Measurements from ENCODE around the gene COMP.

The COMP gene

GRCh38 chr19:18792661-18793060 lies 1.6 kb upstream of the COMP start:
- WGBS, 2 experiments (ENCODE audit: insufficient coverage in 2 of 2) = 65 to 80% methylated on average over 2 to 3 of the region's 3 CpGs
- H3K27ac ChIP-seq (ENCODE audit: low read depth, low read length, severe bottlenecking) = no peak overlapping the region
- H3K36me3 ChIP-seq (ENCODE audit: control insufficient read depth, insufficient read depth, low read length) = no peaks in the 10 kb centered on the region
- peaks cover 5% of the 10 kb centered on the region for H3K4me1 ChIP-seq (ENCODE audit: control insufficient read depth, insufficient read depth, low read length, poor library complexity, severe bottlenecking)
- no peaks in the 10 kb centered on the region for H3K9me3 ChIP-seq (ENCODE audit: control insufficient read depth, low read length)
- no peak overlapping the region for H3K4me3 ChIP-seq (ENCODE audit: extremely low read depth, insufficient read depth, low read length, poor library complexity, severe bottlenecking)

- Histone ChIP-seq H3K4me1 (ENCODE audit: control insufficient read depth, insufficient read depth, low read length, poor library complexity, severe bottlenecking) (peaks cover 5% of the 10 kb centered on the region), H3K27ac (ENCODE audit: low read depth, low read length, severe bottlenecking) (no peak overlapping the region), H3K36me3 (ENCODE audit: control insufficient read depth, insufficient read depth, low read length) (no peaks in the 10 kb centered on the region), H3K4me3 (ENCODE audit: extremely low read depth, insufficient read depth, low read length, poor library complexity, severe bottlenecking) (no peak overlapping the region), H3K9me3 (ENCODE audit: control insufficient read depth, low read length) (no peaks in the 10 kb centered on the region)
- WGBS, 2 experiments (ENCODE audit: insufficient coverage in 2 of 2) = 12 to 22% methylated on average over 9 to 17 of the region's 21 CpGs
Observed at GRCh38 chr19:18791315-18791678, 192 bp upstream of the COMP start.

GRCh38 chr19:18789883-18790565 lies 1.1 kb downstream of the COMP start:
- Histone ChIP-seq H3K27ac (ENCODE audit: low read depth, low read length, severe bottlenecking) (no peak overlapping the region), H3K36me3 (ENCODE audit: control insufficient read depth, insufficient read depth, low read length) (no peaks in the 10 kb centered on the region), H3K4me1 (ENCODE audit: control insufficient read depth, insufficient read depth, low read length, poor library complexity, severe bottlenecking) (peaks cover 4% of the 10 kb centered on the region), H3K4me3 (ENCODE audit: extremely low read depth, insufficient read depth, low read length, poor library complexity, severe bottlenecking) (peak overlapping the region; percentile 1), H3K9me3 (ENCODE audit: control insufficient read depth, low read length) (no peaks in the 10 kb centered on the region)
- 1 to 2% methylated on average over 29 to 40 of the region's 65 CpGs for WGBS, 2 experiments (ENCODE audit: insufficient coverage in 2 of 2)

- no peaks in the 10 kb centered on the region for H3K36me3 ChIP-seq (ENCODE audit: control insufficient read depth, insufficient read depth, low read length)
- H3K9me3 ChIP-seq (ENCODE audit: control insufficient read depth, low read length) = no peaks in the 10 kb centered on the region
- peaks cover 4% of the 10 kb centered on the region for H3K4me1 ChIP-seq (ENCODE audit: control insufficient read depth, insufficient read depth, low read length, poor library complexity, severe bottlenecking)
- no peak overlapping the region for H3K27ac ChIP-seq (ENCODE audit: low read depth, low read length, severe bottlenecking)
- WGBS, 2 experiments (ENCODE audit: insufficient coverage in 2 of 2) = 5 to 6% methylated on average over 22 to 27 of the region's 38 CpGs
- no peak overlapping the region for H3K4me3 ChIP-seq (ENCODE audit: extremely low read depth, insufficient read depth, low read length, poor library complexity, severe bottlenecking)
Observed at GRCh38 chr19:18789422-18789869, 1.7 kb downstream of the COMP start.

GRCh38 chr19:18788529-18789421 lies 2.3 kb downstream of the COMP start:
- no peaks in the 10 kb centered on the region for H3K36me3 ChIP-seq (ENCODE audit: control insufficient read depth, insufficient read depth, low read length)
- H3K4me1 ChIP-seq (ENCODE audit: control insufficient read depth, insufficient read depth, low read length, poor library complexity, severe bottlenecking) = peaks cover 4% of the 10 kb centered on the region
- 4 to 5% methylated on average over 40 to 57 of the region's 68 CpGs for WGBS, 2 experiments (ENCODE audit: insufficient coverage in 2 of 2)
- H3K4me3 ChIP-seq (ENCODE audit: extremely low read depth, insufficient read depth, low read length, poor library complexity, severe bottlenecking) = no peak overlapping the region
- H3K27ac ChIP-seq (ENCODE audit: low read depth, low read length, severe bottlenecking) = no peak overlapping the region
- no peaks in the 10 kb centered on the region for H3K9me3 ChIP-seq (ENCODE audit: control insufficient read depth, low read length)

GRCh38 chr19:18785179-18786124 lies 5.7 kb downstream of the COMP start:
- 15 to 16% methylated on average over 37 to 55 of the region's 65 CpGs for WGBS, 2 experiments (ENCODE audit: insufficient coverage in 2 of 2)
- no peaks in the 10 kb centered on the region for H3K9me3 ChIP-seq (ENCODE audit: control insufficient read depth, low read length)
- no peak overlapping the region for H3K27ac ChIP-seq (ENCODE audit: low read depth, low read length, severe bottlenecking)
- H3K36me3 ChIP-seq (ENCODE audit: control insufficient read depth, insufficient read depth, low read length) = no peaks in the 10 kb centered on the region
- no peak overlapping the region for H3K4me3 ChIP-seq (ENCODE audit: extremely low read depth, insufficient read depth, low read length, poor library complexity, severe bottlenecking)
- H3K4me1 ChIP-seq (ENCODE audit: control insufficient read depth, insufficient read depth, low read length, poor library complexity, severe bottlenecking) = peaks cover 4% of the 10 kb centered on the region

GRCh38 chr19:18784786-18785120 lies 6.4 kb downstream of the COMP start:
- H3K4me1 ChIP-seq (ENCODE audit: control insufficient read depth, insufficient read depth, low read length, poor library complexity, severe bottlenecking) = peaks cover 4% of the 10 kb centered on the region
- H3K9me3 ChIP-seq (ENCODE audit: control insufficient read depth, low read length) = no peaks in the 10 kb centered on the region
- no peak overlapping the region for H3K4me3 ChIP-seq (ENCODE audit: extremely low read depth, insufficient read depth, low read length, poor library complexity, severe bottlenecking)
- 81 to 83% methylated on average over 16 of the region's 16 CpGs for WGBS, 2 experiments (ENCODE audit: insufficient coverage in 2 of 2)
- H3K36me3 ChIP-seq (ENCODE audit: control insufficient read depth, insufficient read depth, low read length) = no peaks in the 10 kb centered on the region
- H3K27ac ChIP-seq (ENCODE audit: low read depth, low read length, severe bottlenecking) = no peak overlapping the region

GRCh38 chr19:18783958-18784785 lies 6.9 kb downstream of the COMP start:
- H3K4me3 ChIP-seq (ENCODE audit: extremely low read depth, insufficient read depth, low read length, poor library complexity, severe bottlenecking) = no peak overlapping the region
- peaks cover 4% of the 10 kb centered on the region for H3K4me1 ChIP-seq (ENCODE audit: control insufficient read depth, insufficient read depth, low read length, poor library complexity, severe bottlenecking)
- no peaks in the 10 kb centered on the region for H3K36me3 ChIP-seq (ENCODE audit: control insufficient read depth, insufficient read depth, low read length)
- H3K27ac ChIP-seq (ENCODE audit: low read depth, low read length, severe bottlenecking) = no peak overlapping the region
- no peaks in the 10 kb centered on the region for H3K9me3 ChIP-seq (ENCODE audit: control insufficient read depth, low read length)
- 80 to 89% methylated on average over 18 to 19 of the region's 19 CpGs for WGBS, 2 experiments (ENCODE audit: insufficient coverage in 2 of 2)

GRCh38 chr19:18782559-18783225 lies 8.4 kb downstream of the COMP start:
- Histone ChIP-seq H3K36me3 (ENCODE audit: control insufficient read depth, insufficient read depth, low read length) (no peaks in the 10 kb centered on the region), H3K4me1 (ENCODE audit: control insufficient read depth, insufficient read depth, low read length, poor library complexity, severe bottlenecking) (peaks cover 4% of the 10 kb centered on the region), H3K9me3 (ENCODE audit: control insufficient read depth, low read length) (no peaks in the 10 kb centered on the region), H3K27ac (ENCODE audit: low read depth, low read length, severe bottlenecking) (no peak overlapping the region), H3K4me3 (ENCODE audit: extremely low read depth, insufficient read depth, low read length, poor library complexity, severe bottlenecking) (no peak overlapping the region)
- WGBS, 2 experiments (ENCODE audit: insufficient coverage in 2 of 2) = 87% methylated on average over 15 to 16 of the region's 22 CpGs
